Measurements from ENCODE around the gene ANGPTL8. TPM values are rescaled to one million over a fixed set of nuclear protein-coding genes. Genes with fewer than 3 reads are reported as not detected.

The ANGPTL8 gene
- total and polyA plus RNA-seq, 2 of the 13 experiments (the other 11 are each of a cell fraction or from before 2014, with no cell fraction given): 27.3 to 243 TPM

- 0 out of 2 replicates have a peak, but pooled peaks have one; percentile 31 for TF ChIP-seq PRDM15 (CRISPR knock-in tag; IDR thresholded peaks at IDR 0.05)
- peak; percentile 43 for TF ChIP-seq CCAR2 (optimal IDR thresholded peaks at IDR 0.05; ENCODE audit: low read depth, low read length)
- 0 out of 2 replicates have a peak, but pooled peaks have one; percentile 68 for TF ChIP-seq TP53 (CRISPR knock-in tag; conservative IDR thresholded peaks at IDR 0.05)
- peak; percentile 73 for TF ChIP-seq ZNF724P (CRISPR knock-in tag; IDR thresholded peaks at IDR 0.05; ENCODE audit: borderline replicate concordance)
- TF ChIP-seq SMYD3 (CRISPR knock-in tag; IDR thresholded peaks at IDR 0.05): peak; percentile 23; the same call in 1 of the 2 replicates
- TF ChIP-seq ZNF761 (CRISPR knock-in tag; conservative IDR thresholded peaks at IDR 0.05): peak; percentile 85
- TF ChIP-seq MTA3 (CRISPR knock-in tag; IDR thresholded peaks at IDR 0.05): no peak
- peak; percentile 76; the same call in 1 of the 2 replicates for TF ChIP-seq ZNF33B (CRISPR knock-in tag; IDR thresholded peaks at IDR 0.05)
- TF ChIP-seq CENPX (CRISPR knock-in tag; IDR thresholded peaks at IDR 0.05): no peak
- TF ChIP-seq ZNF773 (CRISPR knock-in tag; IDR thresholded peaks at IDR 0.05; ENCODE audit: borderline replicate concordance): no peak
- TF ChIP-seq ZFY (CRISPR knock-in tag; IDR thresholded peaks at IDR 0.05): peak; percentile 92
- no peak for TF ChIP-seq ZSCAN12 (CRISPR knock-in tag; IDR thresholded peaks at IDR 0.05)
- peak; percentile 95 for TF ChIP-seq MAX (IDR thresholded peaks at IDR 0.05)
- TF ChIP-seq ARNT2 (CRISPR knock-in tag; IDR thresholded peaks at IDR 0.05; ENCODE audit: low read depth): peak; percentile 86
- no peak for TF ChIP-seq ZNF530 (CRISPR knock-in tag; IDR thresholded peaks at IDR 0.05; ENCODE audit: low read depth)
- TF ChIP-seq NR2F6 (IDR thresholded peaks at IDR 0.05): peak; percentile 92
- peak; percentile 98 for TF ChIP-seq NR2F6 (CRISPR knock-in tag; IDR thresholded peaks at IDR 0.05)
- TF ChIP-seq ZSCAN30 (CRISPR knock-in tag; IDR thresholded peaks at IDR 0.05): no peak
- peak; percentile 100 for TF ChIP-seq DR1 (CRISPR knock-in tag; IDR thresholded peaks at IDR 0.05)
Measured at GRCh38 chr19:11239377-11240000, at the start of gene ANGPTL8 (continued).

Data from HepG2 (cell line).